Suppressor macrophage treated with lipopolysaccharide for 4 hours (primary cell): Measurements from ENCODE around the gene INPP5A.

Experiments used
- DNase-seq: peaks from one replicate; pipeline ENCODE4 v3.0.0-alpha.2; 2020

Gene INPP5A

GRCh38 chr10:132684164-132684891 is 146.7 kb downstream of the INPP5A start:
- DNase-seq: peak; percentile 6

DNA sequence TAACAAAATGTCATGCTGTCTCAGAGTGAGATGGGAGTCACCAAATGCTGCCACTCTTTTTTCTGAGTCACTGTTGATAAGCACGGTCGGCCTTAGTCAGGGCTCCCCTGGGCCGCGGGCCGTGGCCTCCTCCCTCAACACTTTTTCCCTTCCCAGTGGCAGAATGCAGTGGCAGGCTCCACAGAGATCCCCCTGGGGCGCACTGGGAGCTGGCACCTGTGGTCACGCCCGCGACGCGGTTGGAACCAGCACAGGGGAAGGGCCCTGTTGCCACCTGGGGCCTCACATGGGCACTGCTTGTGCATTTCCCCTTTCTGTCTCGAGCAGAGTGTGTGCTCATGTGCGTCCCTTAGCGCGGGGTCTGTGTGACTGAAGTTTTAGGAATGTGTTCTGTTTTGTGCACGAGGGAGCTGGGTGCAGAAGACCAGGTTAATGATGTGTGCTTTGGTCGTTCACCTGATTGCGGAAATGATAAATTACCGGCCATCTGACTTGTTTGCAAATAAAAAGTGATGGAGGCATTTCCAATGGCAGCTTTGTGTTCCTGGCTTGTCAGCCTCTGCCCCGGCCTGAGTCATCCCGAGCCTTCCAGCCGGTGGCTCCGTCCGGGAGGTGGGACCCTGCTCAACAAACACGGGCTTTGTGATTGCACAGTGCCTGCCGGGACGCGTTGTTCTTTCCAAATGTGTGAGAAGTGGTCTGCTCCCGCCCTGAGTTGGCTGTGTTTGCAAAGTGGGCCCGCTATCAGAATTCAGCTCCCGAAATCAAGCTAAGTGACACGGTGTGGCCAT is 147.7 kb downstream of the INPP5A start:
- DNase-seq: no peak

GRCh38 chr10:132685921-132686680 is 148.5 kb downstream of the INPP5A start:
- DNase-seq: no peak

DNA sequence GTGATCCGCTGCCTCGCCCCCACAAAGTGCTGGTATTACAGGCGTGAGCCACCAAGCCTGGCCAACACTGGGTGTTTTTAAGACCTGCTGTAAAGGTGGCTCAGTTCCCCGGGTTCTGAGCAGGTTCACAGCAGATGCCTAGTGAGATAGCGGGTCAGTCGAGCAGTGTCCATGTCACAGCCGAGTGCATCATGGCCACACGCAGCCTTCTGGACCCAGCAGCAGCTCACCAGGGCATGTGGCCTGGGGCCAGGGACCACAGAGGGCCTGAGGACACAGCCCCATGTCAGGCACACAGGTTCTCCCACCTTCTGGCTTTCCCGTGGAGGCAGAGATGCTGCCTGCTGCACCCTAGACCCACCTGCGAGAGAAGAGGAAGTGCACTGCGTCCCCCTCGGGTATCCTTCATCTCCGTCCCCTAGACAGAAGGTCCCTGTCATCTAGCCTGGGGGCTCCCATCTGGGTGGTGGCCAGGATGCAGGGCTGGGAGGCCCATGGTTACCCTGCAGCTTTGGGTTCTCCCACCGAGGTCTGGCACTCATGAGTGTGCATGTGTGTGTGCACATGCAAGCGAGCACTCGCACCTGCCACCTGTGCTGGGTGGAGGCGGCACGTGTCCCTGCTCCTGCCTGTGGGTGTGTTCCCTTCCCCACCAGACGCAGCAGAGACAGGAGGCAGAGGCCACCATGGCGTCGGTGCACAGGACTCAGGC is 149.8 kb downstream of the INPP5A start:
- no peak for DNase-seq

DNA sequence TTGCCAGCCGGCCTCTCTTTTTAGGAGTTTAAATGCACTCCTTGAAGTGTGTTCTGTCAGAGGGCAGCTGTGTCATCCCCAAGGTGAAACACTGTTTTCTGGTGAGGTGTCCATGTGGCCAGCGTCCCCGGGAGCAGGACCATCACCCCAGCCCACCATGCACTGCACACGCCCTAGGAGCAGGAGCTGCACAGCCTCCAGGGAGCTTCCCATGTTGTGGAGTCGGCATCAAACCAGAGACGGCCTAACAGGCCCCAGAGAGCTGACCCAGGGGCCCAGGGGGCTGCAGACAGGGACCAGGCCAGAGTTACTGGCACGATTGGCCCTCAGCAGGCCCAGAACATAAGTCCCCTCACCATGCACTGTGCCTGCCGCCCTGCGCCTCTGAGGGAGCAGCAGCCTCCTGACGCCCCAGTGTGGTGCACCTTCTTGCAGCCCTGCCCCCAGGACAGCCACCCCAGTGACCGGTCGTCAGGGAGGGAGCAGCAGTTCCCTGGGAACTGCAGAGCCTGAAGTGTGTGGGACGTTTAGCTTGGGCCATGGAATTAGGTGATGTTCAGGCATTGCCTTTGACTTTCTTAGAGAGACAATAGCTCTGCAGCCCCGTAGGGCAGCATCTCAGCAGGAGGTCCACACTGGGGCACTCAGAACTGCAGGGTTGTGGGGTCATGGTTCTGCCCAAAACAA is 150.4 kb downstream of the INPP5A start:
- DNase-seq: no peak

DNA sequence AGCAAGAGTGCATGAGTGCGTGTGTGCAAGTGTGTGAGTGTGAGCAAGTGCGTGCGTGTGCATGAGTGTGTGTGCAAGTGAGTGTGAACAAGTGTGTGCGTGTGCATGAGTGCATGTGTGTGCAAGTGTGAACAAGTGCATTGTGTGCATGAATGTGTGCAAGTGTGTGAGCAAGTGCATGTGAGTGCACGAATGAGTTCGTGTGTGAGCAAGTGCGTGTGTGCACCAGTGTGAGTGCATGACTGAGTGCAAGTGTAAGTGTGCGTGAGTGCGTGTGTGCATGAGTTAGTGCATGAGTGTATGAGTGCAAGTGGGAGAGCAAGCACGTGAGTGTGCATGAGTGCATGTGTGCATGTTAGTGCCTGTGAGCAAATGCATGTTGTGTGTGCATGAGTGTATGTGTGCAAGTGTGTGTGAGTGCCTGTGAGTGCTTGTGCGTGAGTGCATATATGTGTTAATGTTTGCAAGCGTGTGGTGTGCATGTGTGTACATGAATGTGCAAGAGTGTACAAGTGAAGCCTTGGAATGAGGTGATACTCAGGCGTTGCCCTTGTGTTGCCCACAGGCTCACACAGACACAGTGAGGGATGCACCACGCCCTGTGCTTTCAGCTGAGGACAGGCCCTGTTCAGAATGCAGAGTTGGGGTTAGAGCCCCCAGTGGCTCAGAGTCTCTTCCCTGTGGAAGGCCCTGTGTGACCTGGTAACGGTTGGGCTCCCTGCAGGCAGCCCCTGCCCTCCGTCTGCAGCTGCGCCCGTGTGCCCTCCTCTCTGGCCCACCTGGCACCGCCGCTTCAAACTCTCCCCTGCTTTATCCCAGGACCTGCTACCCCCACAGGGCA is 151.2 kb downstream of the INPP5A start:
- DNase-seq: no peak

GRCh38 chr10:132689721-132690360 is 152.3 kb downstream of the INPP5A start:
- no peak for DNase-seq

DNA sequence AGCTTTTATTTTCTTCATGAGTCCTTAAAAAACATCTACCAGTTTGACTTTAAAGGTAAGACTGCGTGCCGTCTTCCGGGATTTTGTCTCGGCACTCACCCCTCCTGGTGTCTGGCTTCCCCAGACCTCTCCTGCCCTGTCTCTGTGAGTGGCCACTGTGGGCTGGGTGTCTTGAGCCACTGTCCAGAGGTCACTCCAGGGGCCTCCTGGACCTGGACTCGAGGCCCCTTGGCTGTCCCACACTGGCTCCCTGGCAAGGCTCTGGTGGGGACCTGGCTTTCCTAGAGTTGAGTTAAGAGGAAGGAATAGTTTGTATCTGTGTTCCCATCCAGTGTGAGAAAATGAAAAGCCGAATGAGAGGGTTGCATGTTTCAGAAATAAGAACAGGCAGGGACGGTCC is 152.8 kb downstream of the INPP5A start:
- DNase-seq: no peak

- DNase-seq: no peak
Measured at GRCh38 chr10:132690821-132691610, 153.4 kb downstream of the INPP5A start.

DNA sequence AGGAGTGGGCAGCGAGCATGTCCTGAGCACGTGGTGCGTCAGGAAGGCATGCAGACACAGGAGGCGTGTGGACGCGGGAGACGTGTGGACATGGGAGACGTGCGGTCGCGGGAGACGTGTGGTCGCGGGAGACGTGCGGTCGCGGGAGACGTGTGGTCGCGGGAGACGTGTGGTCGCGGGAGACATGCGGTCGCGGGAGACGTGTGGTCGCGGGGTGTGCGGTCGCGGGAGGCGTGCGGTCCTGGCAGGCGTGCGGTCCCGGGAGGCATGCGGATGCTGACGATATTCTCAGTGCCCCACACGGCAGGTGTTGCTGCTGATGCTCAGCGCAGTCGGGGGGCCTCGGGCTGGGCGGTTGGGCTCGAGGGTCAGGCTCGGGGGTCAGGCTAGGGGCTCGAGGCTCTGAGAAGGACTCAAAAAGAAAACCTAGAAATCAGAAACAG is 154.1 kb downstream of the INPP5A start:
- DNase-seq: no peak

DNA sequence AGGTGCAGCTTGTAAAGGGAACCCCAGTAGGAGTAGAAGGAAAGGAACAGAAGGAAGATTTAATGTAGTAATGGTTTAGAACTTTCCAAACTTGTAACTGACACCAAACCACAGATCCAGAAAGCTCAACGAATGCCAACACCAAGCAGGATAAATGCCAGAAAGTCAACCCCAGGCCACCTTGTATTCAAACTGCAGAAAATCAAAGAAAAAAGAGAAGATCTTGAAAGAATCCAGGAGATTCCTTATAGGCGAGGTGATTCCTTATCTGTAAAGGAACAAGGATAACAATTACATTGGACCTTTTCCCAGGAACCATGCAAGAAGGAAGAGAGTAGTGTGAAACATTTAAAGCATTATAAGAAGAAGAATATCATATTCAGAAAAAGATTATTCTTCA is 154.7 kb downstream of the INPP5A start:
- no peak for DNase-seq

DNA sequence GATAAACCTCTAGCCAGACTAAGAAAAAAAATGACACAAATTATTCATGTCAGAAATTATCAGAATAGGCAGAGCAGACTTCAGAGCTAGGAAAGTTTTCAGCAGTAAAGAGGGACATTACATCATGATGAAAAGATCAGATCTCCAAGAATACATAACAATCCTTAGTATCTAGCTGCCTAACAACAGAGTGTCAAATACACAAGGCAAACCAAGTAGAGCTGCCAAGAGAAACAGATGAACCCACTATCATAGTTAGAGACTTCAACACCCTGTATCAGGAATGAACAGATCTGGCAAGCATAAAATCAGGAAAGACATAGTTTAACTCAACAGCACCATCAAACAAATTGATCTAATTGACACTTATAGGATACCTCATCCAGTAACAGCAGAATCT is 156.1 kb downstream of the INPP5A start:
- DNase-seq: no peak

- DNase-seq: no peak
Measured at GRCh38 chr10:132696204-132696603, 158.6 kb downstream of the INPP5A start.

- no peak for DNase-seq
Measured at GRCh38 chr10:132696728-132697577, 159.4 kb downstream of the INPP5A start.

GRCh38 chr10:132697578-132698200 is 160.1 kb downstream of the INPP5A start:
- no peak for DNase-seq

DNA sequence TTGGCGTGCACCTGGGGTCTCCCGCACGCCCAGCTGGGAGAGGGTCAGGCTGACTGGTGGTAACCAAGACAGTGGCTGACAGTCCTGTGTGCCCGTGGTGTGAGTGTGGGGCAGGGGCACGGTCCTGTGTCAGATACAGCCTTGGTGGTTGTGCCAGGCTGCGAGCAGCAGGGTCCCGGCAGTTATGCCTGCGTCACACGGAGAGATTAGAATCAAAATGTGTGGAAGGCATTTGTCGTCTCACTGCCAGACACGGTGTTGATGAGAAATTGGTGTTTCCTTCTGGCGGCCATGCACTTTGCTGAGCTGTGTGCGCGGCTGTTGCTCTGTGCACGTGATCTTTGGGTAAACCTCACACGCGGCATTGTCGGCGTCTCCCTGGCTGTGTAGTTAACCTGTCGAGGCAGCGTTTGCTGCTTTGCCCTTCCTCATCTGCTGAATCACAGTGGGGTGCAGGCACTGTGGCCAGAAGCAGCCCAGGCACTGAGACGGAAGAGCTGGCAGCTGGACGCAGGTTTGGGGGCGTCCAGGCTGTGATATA is 160.7 kb downstream of the INPP5A start:
- DNase-seq: no peak

DNA sequence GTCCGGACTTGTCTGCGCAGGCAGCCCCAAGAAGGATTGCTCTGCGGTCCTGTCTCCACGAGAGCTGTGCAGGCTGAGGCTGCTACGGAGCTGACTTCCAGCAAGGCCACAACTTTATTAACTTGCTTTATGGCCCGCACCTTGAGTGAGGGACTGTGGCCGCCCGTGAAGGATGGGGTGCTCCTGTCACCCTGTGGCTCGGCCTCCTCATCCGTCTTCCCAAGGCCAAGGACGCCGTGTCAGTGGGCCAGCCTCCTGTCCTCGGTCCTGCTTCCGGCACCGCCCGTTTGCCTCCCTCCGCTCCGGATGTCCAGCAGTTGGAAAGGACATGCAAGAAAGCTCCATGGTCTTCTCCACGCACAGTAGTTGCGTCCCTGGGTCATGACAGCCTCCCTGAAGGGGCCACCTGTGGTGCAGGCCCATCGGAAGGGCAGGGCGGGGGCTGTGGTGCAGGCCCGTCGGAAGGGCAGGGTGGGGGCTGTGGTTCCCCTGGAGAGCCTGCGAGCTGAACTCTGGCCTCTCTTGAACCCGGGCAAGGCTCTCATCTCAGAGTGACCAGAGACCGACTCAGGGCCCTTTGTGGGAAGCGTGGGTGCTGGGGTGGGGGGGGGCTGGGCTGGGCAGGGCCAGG is 161.3 kb downstream of the INPP5A start:
- DNase-seq: no peak
